HepG2 (cell line): Measurements from ENCODE around the gene SETD1B. TPM values are rescaled to one million over a fixed set of nuclear protein-coding genes. Genes with fewer than 3 reads are reported as not detected.

Experiments used
- GATA4 ChIP-seq: sonication (generic); IDR thresholded peaks from 2 replicates; pipeline ENCODE4 v1.6.1; 2016; ENCODE audit warnings: antibody characterized with exemption, low read depth, borderline replicate concordance
- GATAD2A ChIP-seq: IDR thresholded peaks from 2 replicates; pipeline ENCODE4 v1.6.1; 2016
- KDM3A ChIP-seq: IDR thresholded peaks from 2 replicates; pipeline ENCODE4 v1.6.1; 2018; ENCODE audit warnings: low read depth, missing compliant biosample characterization
- NFE2 ChIP-seq: sonication (generic); formaldehyde crosslinking; IDR thresholded peaks from 2 replicates; pipeline ENCODE4 v1.4.0; 2020; ENCODE audit warnings: missing genetic modification reagents
- NFKBIZ ChIP-seq: IDR thresholded peaks from 2 replicates; pipeline ENCODE4 v1.6.1; 2018; ENCODE audit warnings: missing genetic modification reagents, missing compliant biosample characterization
- PAWR ChIP-seq: sonication (generic); formaldehyde crosslinking; IDR thresholded peaks from 2 replicates; pipeline ENCODE4 v1.4.0; 2020; ENCODE audit warnings: missing genetic modification reagents, mild to moderate bottlenecking, borderline replicate concordance
- RCOR2 ChIP-seq: IDR thresholded peaks from 2 replicates; pipeline ENCODE4 v1.6.1; 2016; ENCODE audit warnings: missing biosample characterization, missing genetic modification reagents
- SKI ChIP-seq: fragments of 450-650 bp; IDR thresholded peaks from one replicate; pipeline ENCODE4 v1.6.1; 2018; ENCODE audit warnings: mild to moderate bottlenecking; ENCODE audit not compliant: partially characterized antibody
- ZNF292 ChIP-seq: sonication (generic); formaldehyde crosslinking; IDR thresholded peaks from 2 replicates; pipeline ENCODE4 v1.8.1; 2022; ENCODE audit warnings: mild to moderate bottlenecking, low read depth, missing genetic modification reagents, borderline replicate concordance
- ZNF33B ChIP-seq: sonication (generic); formaldehyde crosslinking; IDR thresholded peaks from 2 replicates; pipeline ENCODE4 v1.5.1; 2020; ENCODE audit warnings: mild to moderate bottlenecking, missing genetic modification reagents
- ZNF547 ChIP-seq: sonication (generic); formaldehyde crosslinking; IDR thresholded peaks from 2 replicates; pipeline ENCODE4 v1.5.1; 2020; ENCODE audit warnings: mild to moderate bottlenecking, missing genetic modification reagents
- polyA plus RNA-seq, 8 experiments: library from polyadenylated mRNA; depleted of rRNA in 3 of 8; stranded (reverse) in 7 of 8; unstranded in 1 of 8; fragments of >200 nt; fragmentation: Illumina TruSeq in 4 of 8; extraction: Trizol in 4 of 8; gene quantifications; 2 replicates each; pipeline versions ENCODE4 v1.2.1 to v1.2.3, GENCODE V29; 2011 to 2016; ENCODE audit warnings: low read depth in 4 of 8, missing spikeins in 1 of 8, mixed read lengths in 1 of 8; ENCODE audit not compliant: insufficient read depth in 1 of 8
- total RNA-seq, 5 experiments: library from RNA; depleted of rRNA; stranded (reverse); fragments of >200 nt; fragmentation: Illumina TruSeq; extraction: Trizol; gene quantifications; 2 replicates each; pipeline ENCODE4 v1.2.3, GENCODE V29; 2016; ENCODE audit warnings: low read depth in 1 of 5
- TF ChIP-seq, protein P1 (sequence below): sonication (generic); formaldehyde crosslinking; IDR thresholded peaks from 2 replicates; pipeline ENCODE4 v1.4.0; 2020; ENCODE audit warnings: missing genetic modification reagents, mild to moderate bottlenecking, borderline replicate concordance
- TF ChIP-seq, protein P2 (sequence below): IDR thresholded peaks from 2 replicates; pipeline ENCODE4 v1.6.1; 2016; ENCODE audit warnings: missing compliant biosample characterization, missing genetic modification reagents, borderline replicate concordance
- TF ChIP-seq, protein P3 (sequence below): sonication (generic); formaldehyde crosslinking; IDR thresholded peaks from 2 replicates; pipeline ENCODE4 v1.4.0; 2020; ENCODE audit warnings: missing genetic modification reagents
- TF ChIP-seq, protein P4 (sequence below): sonication (generic); formaldehyde crosslinking; IDR thresholded peaks from 2 replicates; pipeline ENCODE4 v1.4.0; 2020; ENCODE audit warnings: missing genetic modification reagents
- TF ChIP-seq, protein P5 (sequence below): sonication (generic); formaldehyde crosslinking; IDR thresholded peaks from 2 replicates; pipeline ENCODE4 v1.8.0; 2022; ENCODE audit warnings: low read depth, missing genetic modification reagents

The SETD1B gene
- total and polyA plus RNA-seq, 2 of the 13 experiments (the other 11 are each of a cell fraction or from before 2014, with no cell fraction given), result 1.1 to 1.4 TPM

DNA sequence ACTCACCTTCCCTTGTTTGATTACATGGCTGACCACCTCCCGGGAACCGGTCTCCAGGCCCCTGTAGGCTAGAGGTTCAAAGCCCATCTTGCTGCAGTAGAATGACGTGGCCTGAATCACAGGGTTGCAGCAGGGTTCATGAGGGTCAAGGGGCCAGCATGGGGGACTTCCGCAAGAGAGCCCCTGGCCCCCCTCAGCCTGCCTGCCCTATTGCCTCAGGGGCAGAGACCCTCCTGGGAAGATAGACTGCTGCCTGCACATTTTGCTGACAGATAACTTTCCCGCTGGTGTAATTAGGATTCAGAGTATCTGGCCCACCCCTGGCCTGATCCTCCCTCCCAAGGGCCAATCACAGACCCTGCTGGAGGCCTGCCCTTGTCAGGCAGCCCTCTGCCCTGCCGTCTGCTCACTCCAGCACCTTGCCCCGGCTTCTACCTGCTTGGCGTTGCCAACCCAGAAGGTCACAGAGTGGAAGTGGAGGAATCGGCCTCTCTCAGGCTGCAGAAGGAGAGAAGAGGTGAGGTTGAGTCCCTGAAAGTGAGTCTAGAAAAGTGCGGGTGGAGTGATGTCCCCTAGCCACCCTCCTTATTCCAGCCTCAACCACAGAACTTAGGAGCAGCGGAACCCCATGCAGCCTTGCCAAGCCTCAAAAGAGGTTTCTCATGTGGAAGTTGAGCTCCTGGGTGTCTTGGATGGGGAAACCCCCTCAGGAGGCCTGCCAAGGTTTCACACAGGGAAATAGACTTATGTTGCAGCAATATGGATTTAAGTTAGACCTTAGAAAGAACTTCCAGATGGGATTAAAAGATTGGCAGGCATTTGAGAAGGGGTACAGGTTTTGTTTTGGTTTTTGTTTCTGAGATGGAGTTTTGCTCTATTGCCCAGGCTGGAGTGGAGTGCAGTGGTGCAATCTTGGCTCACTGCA, 53.8 kb downstream of the SETD1B start (continued):
- TF ChIP-seq, protein P1, sequence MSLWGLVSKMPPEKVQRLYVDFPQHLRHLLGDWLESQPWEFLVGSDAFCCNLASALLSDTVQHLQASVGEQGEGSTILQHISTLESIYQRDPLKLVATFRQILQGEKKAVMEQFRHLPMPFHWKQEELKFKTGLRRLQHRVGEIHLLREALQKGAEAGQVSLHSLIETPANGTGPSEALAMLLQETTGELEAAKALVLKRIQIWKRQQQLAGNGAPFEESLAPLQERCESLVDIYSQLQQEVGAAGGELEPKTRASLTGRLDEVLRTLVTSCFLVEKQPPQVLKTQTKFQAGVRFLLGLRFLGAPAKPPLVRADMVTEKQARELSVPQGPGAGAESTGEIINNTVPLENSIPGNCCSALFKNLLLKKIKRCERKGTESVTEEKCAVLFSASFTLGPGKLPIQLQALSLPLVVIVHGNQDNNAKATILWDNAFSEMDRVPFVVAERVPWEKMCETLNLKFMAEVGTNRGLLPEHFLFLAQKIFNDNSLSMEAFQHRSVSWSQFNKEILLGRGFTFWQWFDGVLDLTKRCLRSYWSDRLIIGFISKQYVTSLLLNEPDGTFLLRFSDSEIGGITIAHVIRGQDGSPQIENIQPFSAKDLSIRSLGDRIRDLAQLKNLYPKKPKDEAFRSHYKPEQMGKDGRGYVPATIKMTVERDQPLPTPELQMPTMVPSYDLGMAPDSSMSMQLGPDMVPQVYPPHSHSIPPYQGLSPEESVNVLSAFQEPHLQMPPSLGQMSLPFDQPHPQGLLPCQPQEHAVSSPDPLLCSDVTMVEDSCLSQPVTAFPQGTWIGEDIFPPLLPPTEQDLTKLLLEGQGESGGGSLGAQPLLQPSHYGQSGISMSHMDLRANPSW (CRISPR knock-in tag), result 0 out of 2 replicates have a peak, but pooled peaks have one; percentile 27
- TF ChIP-seq RCOR2 (CRISPR knock-in tag) (peak; percentile 50; the same call in 1 of the 2 replicates), SKI (peak; percentile 49), KDM3A (CRISPR knock-in tag) (peak; percentile 42; the same call in 1 of the 2 replicates), ZNF547 (CRISPR knock-in tag) (peak; percentile 56; the same call in 1 of the 2 replicates), ZNF292 (CRISPR knock-in tag) (peak; percentile 83; the same call in 1 of the 2 replicates), ZNF33B (CRISPR knock-in tag) (no peak), PAWR (0 out of 2 replicates have a peak, but pooled peaks have one; percentile 53), NFE2 (CRISPR knock-in tag) (no peak), GATAD2A (CRISPR knock-in tag) (peak; percentile 79; the same call in 1 of the 2 replicates), NFKBIZ (CRISPR knock-in tag) (peak; percentile 58; the same call in 1 of the 2 replicates), GATA4 (peak; percentile 26; the same call in 1 of the 2 replicates)
- TF ChIP-seq, protein P2, sequence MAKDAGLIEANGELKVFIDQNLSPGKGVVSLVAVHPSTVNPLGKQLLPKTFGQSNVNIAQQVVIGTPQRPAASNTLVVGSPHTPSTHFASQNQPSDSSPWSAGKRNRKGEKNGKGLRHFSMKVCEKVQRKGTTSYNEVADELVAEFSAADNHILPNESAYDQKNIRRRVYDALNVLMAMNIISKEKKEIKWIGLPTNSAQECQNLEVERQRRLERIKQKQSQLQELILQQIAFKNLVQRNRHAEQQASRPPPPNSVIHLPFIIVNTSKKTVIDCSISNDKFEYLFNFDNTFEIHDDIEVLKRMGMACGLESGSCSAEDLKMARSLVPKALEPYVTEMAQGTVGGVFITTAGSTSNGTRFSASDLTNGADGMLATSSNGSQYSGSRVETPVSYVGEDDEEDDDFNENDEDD (CRISPR knock-in tag), result no peak
- TF ChIP-seq, protein P3, sequence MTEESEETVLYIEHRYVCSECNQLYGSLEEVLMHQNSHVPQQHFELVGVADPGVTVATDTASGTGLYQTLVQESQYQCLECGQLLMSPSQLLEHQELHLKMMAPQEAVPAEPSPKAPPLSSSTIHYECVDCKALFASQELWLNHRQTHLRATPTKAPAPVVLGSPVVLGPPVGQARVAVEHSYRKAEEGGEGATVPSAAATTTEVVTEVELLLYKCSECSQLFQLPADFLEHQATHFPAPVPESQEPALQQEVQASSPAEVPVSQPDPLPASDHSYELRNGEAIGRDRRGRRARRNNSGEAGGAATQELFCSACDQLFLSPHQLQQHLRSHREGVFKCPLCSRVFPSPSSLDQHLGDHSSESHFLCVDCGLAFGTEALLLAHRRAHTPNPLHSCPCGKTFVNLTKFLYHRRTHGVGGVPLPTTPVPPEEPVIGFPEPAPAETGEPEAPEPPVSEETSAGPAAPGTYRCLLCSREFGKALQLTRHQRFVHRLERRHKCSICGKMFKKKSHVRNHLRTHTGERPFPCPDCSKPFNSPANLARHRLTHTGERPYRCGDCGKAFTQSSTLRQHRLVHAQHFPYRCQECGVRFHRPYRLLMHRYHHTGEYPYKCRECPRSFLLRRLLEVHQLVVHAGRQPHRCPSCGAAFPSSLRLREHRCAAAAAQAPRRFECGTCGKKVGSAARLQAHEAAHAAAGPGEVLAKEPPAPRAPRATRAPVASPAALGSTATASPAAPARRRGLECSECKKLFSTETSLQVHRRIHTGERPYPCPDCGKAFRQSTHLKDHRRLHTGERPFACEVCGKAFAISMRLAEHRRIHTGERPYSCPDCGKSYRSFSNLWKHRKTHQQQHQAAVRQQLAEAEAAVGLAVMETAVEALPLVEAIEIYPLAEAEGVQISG, result peak; percentile 68
- TF ChIP-seq, protein P4, sequence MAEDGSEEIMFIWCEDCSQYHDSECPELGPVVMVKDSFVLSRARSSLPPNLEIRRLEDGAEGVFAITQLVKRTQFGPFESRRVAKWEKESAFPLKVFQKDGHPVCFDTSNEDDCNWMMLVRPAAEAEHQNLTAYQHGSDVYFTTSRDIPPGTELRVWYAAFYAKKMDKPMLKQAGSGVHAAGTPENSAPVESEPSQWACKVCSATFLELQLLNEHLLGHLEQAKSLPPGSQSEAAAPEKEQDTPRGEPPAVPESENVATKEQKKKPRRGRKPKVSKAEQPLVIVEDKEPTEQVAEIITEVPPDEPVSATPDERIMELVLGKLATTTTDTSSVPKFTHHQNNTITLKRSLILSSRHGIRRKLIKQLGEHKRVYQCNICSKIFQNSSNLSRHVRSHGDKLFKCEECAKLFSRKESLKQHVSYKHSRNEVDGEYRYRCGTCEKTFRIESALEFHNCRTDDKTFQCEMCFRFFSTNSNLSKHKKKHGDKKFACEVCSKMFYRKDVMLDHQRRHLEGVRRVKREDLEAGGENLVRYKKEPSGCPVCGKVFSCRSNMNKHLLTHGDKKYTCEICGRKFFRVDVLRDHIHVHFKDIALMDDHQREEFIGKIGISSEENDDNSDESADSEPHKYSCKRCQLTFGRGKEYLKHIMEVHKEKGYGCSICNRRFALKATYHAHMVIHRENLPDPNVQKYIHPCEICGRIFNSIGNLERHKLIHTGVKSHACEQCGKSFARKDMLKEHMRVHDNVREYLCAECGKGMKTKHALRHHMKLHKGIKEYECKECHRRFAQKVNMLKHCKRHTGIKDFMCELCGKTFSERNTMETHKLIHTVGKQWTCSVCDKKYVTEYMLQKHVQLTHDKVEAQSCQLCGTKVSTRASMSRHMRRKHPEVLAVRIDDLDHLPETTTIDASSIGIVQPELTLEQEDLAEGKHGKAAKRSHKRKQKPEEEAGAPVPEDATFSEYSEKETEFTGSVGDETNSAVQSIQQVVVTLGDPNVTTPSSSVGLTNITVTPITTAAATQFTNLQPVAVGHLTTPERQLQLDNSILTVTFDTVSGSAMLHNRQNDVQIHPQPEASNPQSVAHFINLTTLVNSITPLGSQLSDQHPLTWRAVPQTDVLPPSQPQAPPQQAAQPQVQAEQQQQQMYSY (CRISPR knock-in tag), result no peak
- TF ChIP-seq, protein P5, sequence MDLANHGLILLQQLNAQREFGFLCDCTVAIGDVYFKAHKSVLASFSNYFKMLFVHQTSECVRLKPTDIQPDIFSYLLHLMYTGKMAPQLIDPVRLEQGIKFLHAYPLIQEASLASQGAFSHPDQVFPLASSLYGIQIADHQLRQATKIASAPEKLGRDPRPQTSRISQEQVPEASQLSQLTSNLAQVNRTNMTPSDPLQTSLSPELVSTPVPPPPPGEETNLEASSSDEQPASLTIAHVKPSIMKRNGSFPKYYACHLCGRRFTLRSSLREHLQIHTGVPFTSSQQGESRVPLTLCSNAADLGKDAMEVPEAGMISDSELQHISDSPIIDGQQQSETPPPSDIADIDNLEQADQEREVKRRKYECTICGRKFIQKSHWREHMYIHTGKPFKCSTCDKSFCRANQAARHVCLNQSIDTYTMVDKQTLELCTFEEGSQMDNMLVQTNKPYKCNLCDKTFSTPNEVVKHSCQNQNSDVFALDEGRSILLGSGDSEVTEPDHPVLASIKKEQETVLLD (CRISPR knock-in tag), result no peak
